ENCODE measurements around the gene HNMT.

HNMT gene

GRCh38 chr2:138000796-138001195 lies 36.5 kb downstream of the HNMT start:
- in situ Hi-C loops (cut with MboI; ENCODE audit: low sequenced_read_pairs, unreplicated experiment): no loop called here
- DNase-seq (ENCODE audit: low spot score): no peak
- TF ChIP-seq CTCF (IDR thresholded peaks at IDR 0.05; ENCODE audit: borderline replicate concordance, control extremely low read depth, extremely low read depth, insufficient read depth, missing control alignments): no peak

GRCh38 chr2:138003411-138003810 lies 39.1 kb downstream of the HNMT start:
- TF ChIP-seq CTCF (IDR thresholded peaks at IDR 0.05; ENCODE audit: borderline replicate concordance, control extremely low read depth, extremely low read depth, insufficient read depth, missing control alignments): no peak
- no peak for DNase-seq (ENCODE audit: low spot score)
- in situ Hi-C loops (cut with MboI; ENCODE audit: low sequenced_read_pairs, unreplicated experiment): no loop called here

- in situ Hi-C loops (cut with MboI; ENCODE audit: low sequenced_read_pairs, unreplicated experiment): no loop called here
- TF ChIP-seq CTCF (IDR thresholded peaks at IDR 0.05; ENCODE audit: borderline replicate concordance, control extremely low read depth, extremely low read depth, insufficient read depth, missing control alignments): no peak
- no peak for DNase-seq (ENCODE audit: low spot score)
Measured at GRCh38 chr2:138007431-138007830, 43.2 kb downstream of the HNMT start.

GRCh38 chr2:138009622-138010021 lies 45.3 kb downstream of the HNMT start:
- in situ Hi-C loops (cut with MboI; ENCODE audit: low sequenced_read_pairs, unreplicated experiment): no loop called here
- no peak for TF ChIP-seq CTCF (IDR thresholded peaks at IDR 0.05; ENCODE audit: borderline replicate concordance, control extremely low read depth, extremely low read depth, insufficient read depth, missing control alignments)
- DNase-seq (ENCODE audit: low spot score): no peak

GRCh38 chr2:138010890-138011289 lies 46.6 kb downstream of the HNMT start:
- no peak for TF ChIP-seq CTCF (IDR thresholded peaks at IDR 0.05; ENCODE audit: borderline replicate concordance, control extremely low read depth, extremely low read depth, insufficient read depth, missing control alignments)
- DNase-seq (ENCODE audit: low spot score): no peak

GRCh38 chr2:138012082-138012481 lies 47.8 kb downstream of the HNMT start:
- no peak for TF ChIP-seq CTCF (IDR thresholded peaks at IDR 0.05; ENCODE audit: borderline replicate concordance, control extremely low read depth, extremely low read depth, insufficient read depth, missing control alignments)
- in situ Hi-C loops (cut with MboI; ENCODE audit: low sequenced_read_pairs, unreplicated experiment): no loop called here
- no peak for DNase-seq (ENCODE audit: low spot score)

More at GRCh38 chr2:138010890-138011289, 46.6 kb downstream of the HNMT start:
- in situ Hi-C loops (cut with MboI; ENCODE audit: low sequenced_read_pairs, unreplicated experiment): no loop called here

GRCh38 chr2:138012968-138013367 lies 48.7 kb downstream of the HNMT start:
- no peak for TF ChIP-seq CTCF (IDR thresholded peaks at IDR 0.05; ENCODE audit: borderline replicate concordance, control extremely low read depth, extremely low read depth, insufficient read depth, missing control alignments)
- no peak for DNase-seq (ENCODE audit: low spot score)
- in situ Hi-C loops (cut with MboI; ENCODE audit: low sequenced_read_pairs, unreplicated experiment): no loop called here

Data from GM13976 (cell line).